ENCODE results near the gene DMWD. TPM values are rescaled to one million over a fixed set of nuclear protein-coding genes. Genes with fewer than 3 reads are reported as not detected.

The DMWD gene
- total RNA-seq, 4 donors from 2014 or later: 9.1 to 32.2 (median 23.5) TPM

DNA sequence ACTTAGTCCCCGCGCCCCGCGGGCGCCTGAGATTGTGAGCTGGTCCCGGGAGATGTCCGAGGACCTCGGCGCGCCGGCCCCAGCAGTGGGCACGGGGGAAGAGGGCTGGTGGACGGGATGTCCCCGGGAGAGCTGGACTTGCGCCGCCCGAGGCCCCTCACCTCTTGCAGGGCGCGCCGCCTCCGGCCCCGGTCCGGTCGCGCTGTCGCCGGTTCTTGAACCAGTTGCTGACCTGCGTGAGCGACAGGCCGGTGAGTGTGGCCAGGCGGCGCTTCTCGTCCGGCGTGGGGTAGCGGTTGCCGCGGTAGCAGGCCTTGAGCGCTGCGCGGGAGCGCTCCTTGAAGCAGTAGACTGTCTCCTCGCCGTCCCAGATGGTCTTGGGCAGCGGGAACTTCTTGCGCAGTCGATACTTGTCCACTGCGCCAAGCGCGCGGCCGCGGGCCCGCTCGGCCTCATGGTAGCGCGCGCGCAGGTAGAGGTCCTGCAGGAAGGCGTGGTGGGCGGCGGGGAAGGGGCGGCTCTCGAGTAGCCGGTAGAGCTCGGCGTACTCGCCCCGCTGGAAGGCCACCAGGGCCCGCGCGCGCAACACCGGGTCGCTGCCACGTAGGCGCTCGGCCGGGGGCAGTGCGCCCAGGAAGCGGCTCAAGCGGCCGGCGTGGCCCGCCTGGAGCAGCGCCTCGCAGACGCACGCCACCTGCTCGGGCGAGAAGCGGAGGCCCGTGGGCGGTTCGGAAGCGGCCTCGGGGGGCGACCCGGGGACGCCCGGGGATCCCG is 24.6 kb downstream of the DMWD start:
- H3K9me3 ChIP-seq: no peaks in the 10 kb centered on the region
- H3K36me3 ChIP-seq: peaks cover 0 to 25% (median 0%) of the 10 kb centered on the region in 3 donors
- TF ChIP-seq, protein P1, sequence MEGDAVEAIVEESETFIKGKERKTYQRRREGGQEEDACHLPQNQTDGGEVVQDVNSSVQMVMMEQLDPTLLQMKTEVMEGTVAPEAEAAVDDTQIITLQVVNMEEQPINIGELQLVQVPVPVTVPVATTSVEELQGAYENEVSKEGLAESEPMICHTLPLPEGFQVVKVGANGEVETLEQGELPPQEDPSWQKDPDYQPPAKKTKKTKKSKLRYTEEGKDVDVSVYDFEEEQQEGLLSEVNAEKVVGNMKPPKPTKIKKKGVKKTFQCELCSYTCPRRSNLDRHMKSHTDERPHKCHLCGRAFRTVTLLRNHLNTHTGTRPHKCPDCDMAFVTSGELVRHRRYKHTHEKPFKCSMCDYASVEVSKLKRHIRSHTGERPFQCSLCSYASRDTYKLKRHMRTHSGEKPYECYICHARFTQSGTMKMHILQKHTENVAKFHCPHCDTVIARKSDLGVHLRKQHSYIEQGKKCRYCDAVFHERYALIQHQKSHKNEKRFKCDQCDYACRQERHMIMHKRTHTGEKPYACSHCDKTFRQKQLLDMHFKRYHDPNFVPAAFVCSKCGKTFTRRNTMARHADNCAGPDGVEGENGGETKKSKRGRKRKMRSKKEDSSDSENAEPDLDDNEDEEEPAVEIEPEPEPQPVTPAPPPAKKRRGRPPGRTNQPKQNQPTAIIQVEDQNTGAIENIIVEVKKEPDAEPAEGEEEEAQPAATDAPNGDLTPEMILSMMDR (IDR thresholded peaks at IDR 0.05): no peak
- TF ChIP-seq POLR2A (IDR thresholded peaks at IDR 0.05): peak in 1 of 4 donors; percentile 53
- peaks cover 25 to 69% (median 42%) of the 10 kb centered on the region in 3 donors for H3K4me1 ChIP-seq
- DNase-seq: no peak
- H3K27ac ChIP-seq: peak overlapping the region; percentile 85 to 98 (median 96)
- peak overlapping the region; percentile 73 to 79 (median 77) for H3K4me3 ChIP-seq
- 0% methylated on average over 19 of the region's 102 CpGs; no CpG with 5 or more reads in 1 of the 2 donors for WGBS, 2 donors
- H3K27me3 ChIP-seq: peaks cover 0 to 8% (median 0%) of the 10 kb centered on the region in 4 donors
- intact Hi-C loops (cut with DNase I): loop anchor here (10.0 kb wide), 1 partner anchor 53 kb away; no protein-coding TSS in a partner anchor

DNA sequence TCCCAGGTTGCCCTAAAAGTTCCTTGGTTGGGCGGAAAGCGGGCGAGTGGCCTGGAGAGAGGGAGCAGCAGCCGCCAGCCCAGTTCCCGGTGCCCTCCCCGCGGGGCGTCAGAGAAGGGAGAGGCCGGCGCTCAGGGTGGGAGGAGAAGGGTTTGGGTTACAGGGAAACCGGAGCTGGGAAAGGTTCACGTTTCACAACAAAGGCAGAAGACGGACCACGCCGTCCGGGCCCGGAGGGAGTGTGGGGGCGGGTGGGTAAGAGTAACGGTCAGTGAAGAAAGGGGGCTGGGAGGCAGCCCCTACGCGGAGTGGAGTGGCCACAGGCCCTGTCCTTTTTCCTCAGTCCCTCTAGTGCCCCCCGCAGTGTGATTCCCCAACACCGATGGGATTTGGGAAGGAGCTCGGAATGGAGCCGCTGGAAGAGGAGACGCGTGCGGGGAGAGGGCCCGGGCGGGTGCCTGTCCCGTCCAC is 25.2 kb downstream of the DMWD start:
- Histone ChIP-seq H3K36me3 (peaks cover 0 to 19% (median 0%) of the 10 kb centered on the region in 3 donors), H3K9me3 (no peaks in the 10 kb centered on the region), H3K27ac (peak overlapping the region; percentile 85 to 98 (median 96)), H3K4me3 (peak overlapping the region; percentile 73 to 79 (median 77)), H3K27me3 (peaks cover 0 to 8% (median 0%) of the 10 kb centered on the region in 4 donors), H3K4me1 (peaks cover 25 to 74% (median 42%) of the 10 kb centered on the region in 3 donors)
- TF ChIP-seq POLR2A (IDR thresholded peaks at IDR 0.05): peak in 2 of 4 donors; percentile 53 to 69
- TF ChIP-seq, protein P1 (IDR thresholded peaks at IDR 0.05): no peak
- DNase-seq: no peak
- 9% methylated on average over 13 of the region's 31 CpGs; no CpG with 5 or more reads in 1 of the 2 donors for WGBS, 2 donors
- intact Hi-C loops (cut with DNase I): loop anchor here (10.0 kb wide), 1 partner anchor 53 kb away; no protein-coding TSS in a partner anchor

DNA sequence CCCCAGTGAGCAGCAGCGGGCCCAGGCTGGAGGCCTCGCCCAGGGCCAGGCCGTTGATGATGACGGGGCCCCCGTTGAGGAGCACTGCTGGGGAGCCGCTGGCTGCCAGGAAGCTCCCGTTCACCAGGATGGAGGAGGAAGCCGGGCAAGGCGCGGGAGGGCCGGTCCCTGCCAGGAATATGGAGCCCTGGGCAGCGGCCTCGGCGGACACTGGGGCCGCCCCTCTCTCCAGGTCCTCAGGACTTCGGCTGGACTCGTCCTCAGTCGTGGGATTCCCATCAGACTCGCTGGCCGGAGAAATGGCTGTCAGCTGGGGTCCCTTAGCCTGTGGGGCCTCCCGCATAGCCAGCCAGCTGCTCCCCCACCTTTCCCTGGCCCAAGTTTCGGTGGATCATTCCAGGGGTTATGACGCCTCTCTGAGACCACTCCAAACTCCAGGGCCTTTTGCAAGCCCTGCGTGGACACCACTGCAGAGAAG is 25.7 kb downstream of the DMWD start:
- Histone ChIP-seq H3K27me3 (peaks cover 0 to 8% (median 0%) of the 10 kb centered on the region in 4 donors), H3K27ac (peak overlapping the region; percentile 85 to 98 (median 96)), H3K4me1 (peaks cover 25 to 75% (median 42%) of the 10 kb centered on the region in 3 donors), H3K4me3 (peak overlapping the region; percentile 73 to 79 (median 77)), H3K36me3 (peaks cover 0 to 14% (median 0%) of the 10 kb centered on the region in 3 donors), H3K9me3 (no peaks in the 10 kb centered on the region)
- TF ChIP-seq, protein P1 (IDR thresholded peaks at IDR 0.05): no peak
- TF ChIP-seq POLR2A (IDR thresholded peaks at IDR 0.05): no peak
- DNase-seq: no peak
- intact Hi-C loops (cut with DNase I): loop anchor here (10.0 kb wide), 1 partner anchor 52 kb away; no protein-coding TSS in a partner anchor
- 35 to 40% methylated on average over 1 to 4 of the region's 24 CpGs for WGBS, 2 donors

DNA sequence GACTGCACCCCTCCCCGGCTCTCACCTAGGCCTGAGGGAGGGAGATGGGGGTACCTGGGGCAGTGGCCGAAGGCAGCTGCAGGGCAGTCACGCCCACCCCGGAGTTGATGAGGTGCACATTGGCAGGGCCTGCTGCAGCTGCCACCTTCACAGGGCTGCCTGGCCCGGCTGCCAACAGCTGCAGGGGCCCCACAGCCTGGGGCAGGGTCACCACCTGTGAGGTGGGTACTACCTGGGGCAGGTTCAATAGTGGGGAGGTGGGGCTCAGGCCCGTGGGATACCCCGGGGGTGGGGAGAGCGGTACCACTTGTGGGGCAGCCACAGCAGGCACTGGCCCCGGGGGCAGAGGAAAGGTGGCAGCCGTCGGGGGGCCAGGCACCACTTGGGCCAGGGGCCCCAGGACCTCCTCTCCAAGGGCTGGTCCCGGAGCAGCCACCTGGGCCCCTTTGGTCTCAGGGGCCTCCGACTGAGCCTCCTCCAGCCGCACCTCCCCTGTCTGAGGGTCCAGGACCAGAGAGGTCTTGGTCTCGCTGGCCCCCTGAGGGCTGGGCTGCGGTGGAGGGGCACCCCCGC is 26.3 kb downstream of the DMWD start:
- no peaks in the 10 kb centered on the region for H3K9me3 ChIP-seq
- TF ChIP-seq, protein P1 (IDR thresholded peaks at IDR 0.05): no peak
- TF ChIP-seq POLR2A (IDR thresholded peaks at IDR 0.05): no peak
- DNase-seq: no peak
- peak overlapping the region; percentile 85 to 98 (median 96) for H3K27ac ChIP-seq
- H3K4me3 ChIP-seq: peak overlapping the region; percentile 73 to 79 (median 77)
- H3K27me3 ChIP-seq: peaks cover 0 to 8% (median 0%) of the 10 kb centered on the region in 4 donors
- intact Hi-C loops (cut with DNase I): loop anchor here (10.0 kb wide), 1 partner anchor 52 kb away; no protein-coding TSS in a partner anchor
- peaks cover 25 to 73% (median 40%) of the 10 kb centered on the region in 3 donors for H3K4me1 ChIP-seq
- 30 to 50% methylated on average over 1 to 2 of the region's 17 CpGs for WGBS, 2 donors
- H3K36me3 ChIP-seq: peaks cover 0 to 13% (median 0%) of the 10 kb centered on the region in 3 donors
